Sigmoid colon (tissue), 4 donors: ENCODE data around the gene NECTIN2.

Source experiments
- CTCF ChIP-seq, 4 experiments: fragments of 450-650 bp in 3 of 4; fragments of 200-600 bp in 1 of 4; IDR thresholded peaks; one replicate each; pipeline ENCODE4 v1.5.1; 2016 to 2019; ENCODE audit warnings: antibody characterized with exemption in 4 of 4, mild to moderate bottlenecking in 3 of 4, moderate library complexity in 2 of 4
- POLR2AphosphoS5 ChIP-seq, 4 donors: sonication (generic); formaldehyde crosslinking; IDR thresholded peaks; one replicate each; pipeline ENCODE4 v1.6.1; 2017; ENCODE audit warnings: antibody characterized with exemption in 4 of 4

- TF ChIP-seq POLR2AphosphoS5 (IDR thresholded peaks at IDR 0.05) (no peak), CTCF (IDR thresholded peaks at IDR 0.05) (no peak)
Observed at GRCh38 chr19:44866664-44867063, 20.6 kb downstream of the NECTIN2 start.
